ENCODE results near the gene FGF8. TPM values are rescaled to one million over a fixed set of nuclear protein-coding genes. Genes with fewer than 3 reads are reported as not detected.

The FGF8 gene
- polyA plus RNA-seq, 1 experiment: not detected

GRCh38 chr10:101779544-101780186 lies 3.8 kb upstream of the FGF8 start:
- DNase-seq (ENCODE audit: low read depth): no peak
- Histone ChIP-seq H3K27me3 (ENCODE audit: control insufficient read depth, insufficient read depth, low read length) (peaks cover 18% of the 10 kb centered on the region), H3K4me3 (ENCODE audit: low read depth, low read length) (no peak overlapping the region; the same call in 1 of the 2 replicates), H3K36me3 (ENCODE audit: control insufficient read depth, insufficient read depth, low read length) (no peaks in the 10 kb centered on the region)
- ChIA-PET POLR2A (no interaction called here), CTCF (interaction anchor here (0.5 to 5.9 kb wide), 22 partner anchors 13 to 625 kb away, joined by 3 to 88 read pairs (median 4); partner anchors contain the start of genes DPCD, OGA and POLL)
- TF ChIP-seq CTCF (IDR thresholded peaks at IDR 0.05; ENCODE audit: insufficient read depth, low read depth, low read length): peak; percentile 92

GRCh38 chr10:101778781-101779543 lies 3.0 kb upstream of the FGF8 start:
- TF ChIP-seq CTCF (IDR thresholded peaks at IDR 0.05; ENCODE audit: insufficient read depth, low read depth, low read length): no peak
- DNase-seq (ENCODE audit: low read depth): no peak
- peaks cover 23% of the 10 kb centered on the region for H3K27me3 ChIP-seq (ENCODE audit: control insufficient read depth, insufficient read depth, low read length)
- ChIA-PET POLR2A (no interaction called here), CTCF (interaction anchor here (0.6 to 1.6 kb wide), 12 partner anchors 10 to 625 kb away, joined by 3 to 11 read pairs (median 3); no protein-coding TSS in a partner anchor)
- H3K36me3 ChIP-seq (ENCODE audit: control insufficient read depth, insufficient read depth, low read length): no peaks in the 10 kb centered on the region
- no peak overlapping the region for H3K4me3 ChIP-seq (ENCODE audit: low read depth, low read length)

- DNase-seq (ENCODE audit: low read depth): no peak
- no peak for TF ChIP-seq CTCF (IDR thresholded peaks at IDR 0.05; ENCODE audit: insufficient read depth, low read depth, low read length)
- ChIA-PET CTCF (interaction anchor here (0.9 to 1.6 kb wide), 6 partner anchors 11 to 564 kb away, joined by 3 to 11 read pairs (median 4); no protein-coding TSS in a partner anchor), POLR2A (no interaction called here)
- Histone ChIP-seq H3K4me3 (ENCODE audit: low read depth, low read length) (no peak overlapping the region), H3K36me3 (ENCODE audit: control insufficient read depth, insufficient read depth, low read length) (no peaks in the 10 kb centered on the region), H3K27me3 (ENCODE audit: control insufficient read depth, insufficient read depth, low read length) (peaks cover 24% of the 10 kb centered on the region)
Observed at GRCh38 chr10:101778151-101778780, 2.4 kb upstream of the FGF8 start.

GRCh38 chr10:101777619-101778145 lies 1.8 kb upstream of the FGF8 start:
- CTCF ChIA-PET: no interaction called here
- no peak for TF ChIP-seq CTCF (IDR thresholded peaks at IDR 0.05; ENCODE audit: insufficient read depth, low read depth, low read length)
- H3K4me3 ChIP-seq (ENCODE audit: low read depth, low read length): no peak overlapping the region
- no peak for DNase-seq (ENCODE audit: low read depth)
- POLR2A ChIA-PET: no interaction called here
- peaks cover 30% of the 10 kb centered on the region for H3K27me3 ChIP-seq (ENCODE audit: control insufficient read depth, insufficient read depth, low read length)
- H3K36me3 ChIP-seq (ENCODE audit: control insufficient read depth, insufficient read depth, low read length): no peaks in the 10 kb centered on the region

All from BJ (cell line).